Smooth muscle cell (in vitro differentiated cells): ENCODE measurements around the gene LSAMP. TPM values are rescaled to one million over a fixed set of nuclear protein-coding genes. Genes with fewer than 3 reads are reported as not detected.

Experiments
- DNase-seq: peaks from one replicate; lab custom pipeline; 2025; ENCODE audit not compliant: unreplicated experiment; lab: John Stamatoyannopoulos, UW
- H2AFZ ChIP-seq: fragments of 200-600 bp; sonication (generic); 2 replicates; pipeline ENCODE4 v1.6.0; 2016; ENCODE audit warnings: antibody characterized with exemption, low read depth, mild to moderate bottlenecking
- H3F3A ChIP-seq: fragments of 200-600 bp; sonication (generic); 2 replicates; pipeline ENCODE4 v1.6.0; 2017; ENCODE audit warnings: antibody characterized with exemption, low read depth
- H3K27ac ChIP-seq: fragments of 200-600 bp; sonication (generic); 2 replicates; pipeline ENCODE4 v1.5.1; 2016; ENCODE audit warnings: low read depth, mild to moderate bottlenecking
- H3K27me3 ChIP-seq: fragments of 200-600 bp; sonication (generic); 2 replicates; pipeline ENCODE4 v1.6.1; 2016; ENCODE audit warnings: low read depth, mild to moderate bottlenecking
- H3K36me3 ChIP-seq: fragments of 200-600 bp; sonication (generic); 2 replicates; pipeline ENCODE4 v1.5.1; 2016; ENCODE audit warnings: low read depth
- H3K4me1 ChIP-seq: fragments of 200-600 bp; sonication (generic); 2 replicates; pipeline ENCODE4 v1.5.1; 2016; ENCODE audit warnings: low read depth
- H3K4me2 ChIP-seq: fragments of 200-600 bp; sonication (generic); 2 replicates; pipeline ENCODE4 v1.6.0; 2016; ENCODE audit warnings: mild to moderate bottlenecking
- H3K4me3 ChIP-seq: fragments of 200-600 bp; sonication (generic); 2 replicates; pipeline ENCODE4 v1.5.1; 2016; ENCODE audit warnings: mild to moderate bottlenecking
- H3K79me2 ChIP-seq: fragments of 200-600 bp; sonication (generic); 2 replicates; pipeline ENCODE4 v1.6.0; 2016; ENCODE audit warnings: low read depth, mild to moderate bottlenecking
- H3K9ac ChIP-seq: fragments of 200-600 bp; sonication (generic); 2 replicates; pipeline ENCODE4 v1.6.0; 2016; ENCODE audit warnings: low read depth
- H3K9me3 ChIP-seq: fragments of 200-600 bp; sonication (generic); replicated peaks from 2 replicates; pipeline ENCODE4 v1.5.1; 2016; ENCODE audit warnings: low read depth
- H4K20me1 ChIP-seq: fragments of 200-600 bp; sonication (generic); 2 replicates; pipeline ENCODE4 v1.6.0; 2016; ENCODE audit warnings: low read depth
- CTCF ChIP-seq: fragments of 200-600 bp; sonication (generic); IDR thresholded peaks from 2 replicates; pipeline ENCODE4 v1.5.1; 2017; ENCODE audit warnings: borderline replicate concordance, mild to moderate bottlenecking, antibody characterized with exemption; ENCODE audit not compliant: insufficient read depth, poor library complexity, severe bottlenecking
- WGBS: methylation state at CpG from one replicate; pipeline ENCODE4 v1.1.7; 2016; ENCODE audit warnings: low lambda C conversion rate; 5-methylcytosine and 5-hydroxymethylcytosine counted together
- polyA plus RNA-seq: library from polyadenylated mRNA; unstranded; fragments of >200 nt; fragmentation: Nextera tagmentation; extraction: Ambion mirVana; gene quantifications from 2 replicates; pipeline ENCODE4 v1.2.1, GENCODE V29; 2016
- total RNA-seq: library from RNA; depleted of rRNA; stranded (reverse); fragments of >200 nt; gene quantifications from 2 replicates; pipeline ENCODE4 v1.2.3, GENCODE V29; 2014

Gene LSAMP
- total and polyA plus RNA-seq, 2 experiments from 2014 or later = 11.2 to 13.6 TPM

DNA sequence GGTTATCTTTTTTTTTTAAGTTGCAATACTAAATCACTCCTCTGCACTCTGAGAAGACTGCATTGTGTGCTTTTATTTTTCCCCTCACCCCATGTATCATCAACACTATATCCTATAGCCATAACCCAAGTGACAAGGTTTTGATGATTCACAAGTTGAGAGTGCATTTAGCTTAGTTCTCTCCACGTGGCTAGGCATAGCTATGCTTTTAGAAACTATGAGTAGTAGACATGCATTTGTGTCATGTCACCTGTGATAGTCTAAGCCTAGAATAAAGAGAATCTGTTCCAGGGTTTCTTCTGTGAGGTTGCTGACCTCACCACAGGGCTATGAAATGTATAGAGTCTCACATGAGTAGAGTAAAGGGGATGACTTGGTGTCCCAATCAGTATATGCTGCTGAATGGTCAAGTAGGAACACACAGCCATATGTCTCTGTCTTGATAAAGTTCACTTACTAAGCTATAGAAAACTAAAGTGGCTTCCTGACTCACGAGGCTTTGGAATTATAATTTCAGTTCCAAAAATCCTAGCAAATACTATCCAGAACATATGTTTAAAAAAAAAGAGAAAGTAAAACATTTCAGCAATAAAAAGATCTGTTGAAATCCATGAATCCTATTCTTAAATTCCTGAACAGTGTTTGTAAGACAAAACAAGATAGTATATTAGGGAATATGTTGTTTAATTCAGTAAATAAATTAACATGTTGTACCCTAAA lies 206.3 kb downstream of the LSAMP start:
- Histone ChIP-seq H3K79me2 (no peaks in the 10 kb centered on the region), H3K9ac (no peak overlapping the region), H3F3A (no peaks in the 10 kb centered on the region), H3K4me1 (no peaks in the 10 kb centered on the region), H3K27ac (peak overlapping the region; percentile 36), H2AFZ (no peak overlapping the region), H4K20me1 (no peaks in the 10 kb centered on the region), H3K9me3 (no peaks in the 10 kb centered on the region), H3K4me2 (no peak overlapping the region), H3K4me3 (no peak overlapping the region), H3K27me3 (no peaks in the 10 kb centered on the region), H3K36me3 (no peaks in the 10 kb centered on the region)
- DNase-seq = no peak
- TF ChIP-seq CTCF = no peak
- WGBS = 14% methylated on average over 2 of the region's 2 CpGs

- H3K27ac ChIP-seq = no peak overlapping the region
- H3K36me3 ChIP-seq = no peaks in the 10 kb centered on the region
- H3K4me2 ChIP-seq = no peak overlapping the region
- H3K79me2 ChIP-seq = no peaks in the 10 kb centered on the region
- H3F3A ChIP-seq = no peaks in the 10 kb centered on the region
- no peaks in the 10 kb centered on the region for H3K9me3 ChIP-seq
- TF ChIP-seq CTCF = no peak
- no peaks in the 10 kb centered on the region for H3K4me1 ChIP-seq
- 56% methylated on average over 4 of the region's 4 CpGs for WGBS
- no peak overlapping the region for H3K4me3 ChIP-seq
- no peak overlapping the region for H3K9ac ChIP-seq
- H4K20me1 ChIP-seq = no peaks in the 10 kb centered on the region
- DNase-seq = no peak
- H3K27me3 ChIP-seq = no peaks in the 10 kb centered on the region
- no peak overlapping the region for H2AFZ ChIP-seq
These were observed 211.5 kb downstream of the LSAMP start for GRCh38 chr3:116233711-116234357.

DNA sequence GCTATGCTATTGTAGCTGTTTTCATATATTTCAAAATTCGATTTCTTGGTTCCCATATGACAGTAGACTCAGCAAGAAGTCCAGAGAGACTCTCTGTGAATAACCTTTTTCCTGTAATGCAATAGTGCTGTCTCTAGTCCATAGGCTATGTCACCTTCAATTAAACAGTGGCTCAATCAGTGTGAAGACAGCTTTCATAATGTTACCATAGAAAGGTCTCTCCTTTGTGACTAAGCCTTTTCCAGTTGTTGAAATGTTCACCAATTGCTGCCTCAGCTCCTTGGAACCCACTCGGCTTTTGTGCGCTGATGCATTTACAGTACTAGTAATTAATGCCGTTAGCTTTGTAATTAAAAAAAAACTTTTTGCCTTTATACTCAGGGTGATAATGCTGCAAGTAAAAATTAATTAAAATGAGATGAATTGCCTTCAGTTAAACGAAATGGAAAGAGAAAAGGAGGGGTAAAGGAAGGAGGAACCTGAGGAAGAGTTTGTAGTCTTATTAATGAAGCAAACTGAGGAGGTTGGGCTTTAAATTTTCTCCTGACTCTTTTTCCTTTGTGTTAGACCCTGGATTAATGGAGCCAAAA lies 214.8 kb downstream of the LSAMP start:
- Histone ChIP-seq H3K9ac (no peak overlapping the region), H3K4me3 (no peak overlapping the region), H4K20me1 (no peaks in the 10 kb centered on the region), H3K27ac (no peak overlapping the region), H2AFZ (no peak overlapping the region), H3F3A (no peaks in the 10 kb centered on the region), H3K9me3 (no peaks in the 10 kb centered on the region), H3K4me1 (no peaks in the 10 kb centered on the region), H3K4me2 (no peak overlapping the region), H3K27me3 (no peaks in the 10 kb centered on the region), H3K79me2 (no peaks in the 10 kb centered on the region), H3K36me3 (no peaks in the 10 kb centered on the region)
- no peak for TF ChIP-seq CTCF
- 84% methylated on average over 5 of the region's 5 CpGs for WGBS
- DNase-seq = no peak
